A549 (cell line): Measurements from ENCODE around the gene RORB. TPM values are rescaled to one million over a fixed set of nuclear protein-coding genes. Genes with fewer than 3 reads are reported as not detected.

Experiments
- ATAC-seq, 2 experiments: fragments of 200-7000 bp in 1 of 2; fragments of >200 bp in 1 of 2; cut with Nextera tagmentation in 1 of 2; cut with Tn5 transposase in 1 of 2; 3 replicates each; pipeline versions ENCODE4 v1.8.0 to v1.9.1; 2018 to 2020; ENCODE audit warnings: mild to moderate bottlenecking in 1 of 2, moderate library complexity in 1 of 2
- CTCF ChIA-PET: fragments of 300-600 bp; sonication (Branson Sonifier 250); formaldehyde crosslinking; extraction: SDS; loops from one replicate; lab custom pipeline; 2021; ENCODE audit warnings: antibody characterized with exemption, inconsistent platforms; lab: Yijun Ruan, JAX
- POLR2A ChIA-PET: fragments of 350-600 bp; formaldehyde crosslinking; extraction: SDS; loops from one replicate; lab custom pipeline; 2021; ENCODE audit warnings: antibody characterized with exemption, inconsistent platforms; lab: Yijun Ruan, JAX
- DNase-seq, 2 experiments: peaks; one replicate each; pipeline versions ENCODE4 v3.0.0 to v3.0.0-alpha.2; 2011 to 2016; ENCODE audit warnings: low read depth in 1 of 2, low spot score in 1 of 2
- FAIRE-seq: peaks from 2 replicates; lab custom pipeline; 2011; peaks lifted over from hg19 to GRCh38; lab: Jason Lieb, UNC
- H3K27ac ChIP-seq, 2 experiments: fragments of >200 bp; sonication (Bioruptor Twin); formaldehyde crosslinking; 3 replicates each; pipeline ENCODE4 v1.5.1; 2016 to 2017
- H3K4me1 ChIP-seq: fragments of >200 bp; sonication (Bioruptor Twin); formaldehyde crosslinking; 3 replicates; pipeline ENCODE4 v1.6.1; 2016
- H3K4me2 ChIP-seq: fragments of >200 bp; sonication (Bioruptor Twin); formaldehyde crosslinking; 3 replicates; pipeline ENCODE4 v1.6.1; 2016
- H3K4me3 ChIP-seq: fragments of >200 bp; sonication (Bioruptor Twin); formaldehyde crosslinking; 3 replicates; pipeline ENCODE4 v1.5.1; 2016
- H3K9me3 ChIP-seq: fragments of >200 bp; sonication (Bioruptor Twin); formaldehyde crosslinking; 3 replicates; pipeline ENCODE4 v1.6.1; 2016
- BCL3 ChIP-seq: fragments of >200 bp; sonication (Bioruptor Twin); formaldehyde crosslinking; IDR thresholded peaks from 3 replicates; pipeline ENCODE4 v1.6.1; 2016
- CBX2 ChIP-seq: fragments of 200-600 bp; sonication (generic); IDR thresholded peaks from 2 replicates; pipeline ENCODE4 v1.6.1; 2016; ENCODE audit warnings: low read depth, mild to moderate bottlenecking, borderline replicate concordance
- CBX8 ChIP-seq: fragments of 200-600 bp; sonication (generic); IDR thresholded peaks from 2 replicates; pipeline ENCODE4 v1.6.1; 2016
- CHD2 ChIP-seq: fragments of 150-350 bp; IDR thresholded peaks from 2 replicates; pipeline ENCODE4 v1.6.1; 2014; ENCODE audit warnings: low read length; ENCODE audit not compliant: partially characterized antibody
- CHD4 ChIP-seq: fragments of 200-600 bp; sonication (generic); IDR thresholded peaks from 2 replicates; pipeline ENCODE4 v1.6.1; 2016; ENCODE audit warnings: antibody characterized with exemption, mild to moderate bottlenecking, borderline replicate concordance
- EHMT2 ChIP-seq: fragments of 200-600 bp; sonication (generic); IDR thresholded peaks from 2 replicates; pipeline ENCODE4 v1.6.1; 2016; ENCODE audit warnings: antibody characterized with exemption, low read depth, mild to moderate bottlenecking, moderate library complexity
- ELK1 ChIP-seq: fragments of 150-350 bp; IDR thresholded peaks from 2 replicates; pipeline ENCODE4 v1.6.1; 2014; ENCODE audit warnings: low read depth, mild to moderate bottlenecking, low read length
- ESRRA ChIP-seq: fragments of 150-350 bp; IDR thresholded peaks from 2 replicates; pipeline ENCODE4 v1.6.1; 2014; ENCODE audit warnings: mild to moderate bottlenecking, low read length, borderline replicate concordance
- FOSB ChIP-seq: fragments of 250-450 bp; sonication (Bioruptor Pico); IDR thresholded peaks from 2 replicates; pipeline ENCODE4 v1.5.0; 2020; ENCODE audit warnings: mild to moderate bottlenecking, moderate library complexity
- HDAC2 ChIP-seq: fragments of 200-600 bp; sonication (generic); IDR thresholded peaks from 2 replicates; pipeline ENCODE4 v1.6.1; 2016
- HEYL ChIP-seq: fragments of 250-450 bp; sonication (Bioruptor Pico); IDR thresholded peaks from 2 replicates; pipeline ENCODE4 v1.8.0; 2021; ENCODE audit warnings: mild to moderate bottlenecking, moderate library complexity
- JUN ChIP-seq, 2 experiments: fragments of >200 bp; sonication (Bioruptor Twin); formaldehyde crosslinking; IDR thresholded peaks; 2 replicates in 1 of 2; 3 replicates in 1 of 2; pipeline ENCODE4 v1.6.1; 2016 to 2017
- MAFK ChIP-seq: fragments of 450-650 bp; IDR thresholded peaks from 2 replicates; pipeline ENCODE4 v1.6.1; 2014; ENCODE audit not compliant: partially characterized antibody
- MAZ ChIP-seq: fragments of 150-350 bp; IDR thresholded peaks from 2 replicates; pipeline ENCODE4 v1.6.1; 2014; ENCODE audit warnings: antibody characterized with exemption, low read depth, low read length, borderline replicate concordance
- MYC ChIP-seq: IDR thresholded peaks from 2 replicates; pipeline ENCODE4 v1.6.1; 2012; ENCODE audit warnings: mild to moderate bottlenecking, inconsistent platforms, low read length, improper control_type of control experiment, borderline replicate concordance
- PHF8 ChIP-seq: fragments of 200-600 bp; sonication (generic); IDR thresholded peaks from 2 replicates; pipeline ENCODE4 v1.6.1; 2016; ENCODE audit warnings: low read depth, mild to moderate bottlenecking, antibody characterized with exemption, moderate library complexity, borderline replicate concordance
- RAD21 ChIP-seq, 2 experiments: fragments of >200 bp in 1 of 2; sonication (Bioruptor Twin) in 1 of 2; formaldehyde crosslinking in 1 of 2; IDR thresholded peaks in 1 of 2; conservative IDR thresholded peaks in 1 of 2; 2 replicates in 1 of 2; 3 replicates in 1 of 2; pipeline ENCODE4 v1.6.1; 2012 to 2018; ENCODE audit warnings: inconsistent platforms in 1 of 2
- RARB ChIP-seq: fragments of 250-450 bp; sonication (Bioruptor Pico); IDR thresholded peaks from 2 replicates; pipeline ENCODE4 v1.8.0; 2021; ENCODE audit warnings: mild to moderate bottlenecking, moderate library complexity
- RFX5 ChIP-seq: fragments of 450-650 bp; IDR thresholded peaks from 2 replicates; pipeline ENCODE4 v1.7.1; 2014; ENCODE audit warnings: antibody characterized with exemption, mild to moderate bottlenecking, moderate library complexity
- SREBF2 ChIP-seq: fragments of 450-650 bp; IDR thresholded peaks from 2 replicates; pipeline ENCODE4 v1.6.1; 2014; ENCODE audit warnings: mild to moderate bottlenecking, moderate library complexity
- TFCP2L1 ChIP-seq: fragments of 250-450 bp; sonication (Bioruptor Pico); IDR thresholded peaks from 2 replicates; pipeline ENCODE4 v1.5.0; 2021; ENCODE audit warnings: mild to moderate bottlenecking
- ZC3H11A ChIP-seq: fragments of 450-650 bp; IDR thresholded peaks from 2 replicates; pipeline ENCODE4 v1.6.1; 2014; ENCODE audit warnings: antibody characterized with exemption, mild to moderate bottlenecking
- ZFP36 ChIP-seq: fragments of 450-650 bp; IDR thresholded peaks from 2 replicates; pipeline ENCODE4 v1.6.1; 2014; ENCODE audit warnings: borderline replicate concordance; ENCODE audit not compliant: partially characterized antibody
- WGBS: methylation state at CpG from one replicate; pipeline ENCODE4 v1.1.6; 2017; ENCODE audit errors: missing lambda C conversion rate; 5-methylcytosine and 5-hydroxymethylcytosine counted together
- polyA plus RNA-seq, 4 experiments: library from polyadenylated mRNA; depleted of rRNA in 3 of 4; stranded (reverse); fragments of >200 nt; fragmentation: RNase III in 1 of 4; extraction: RNeasy Plus Mini Kit Qiagen cat#74134 plus additional on column Dnase treatment in 1 of 4; gene quantifications; 2 replicates in 3 of 4; 3 replicates in 1 of 4; pipeline ENCODE4 v1.2.3, GENCODE V29; 2011 to 2017
- TF ChIP-seq, protein P1 (sequence below): IDR thresholded peaks from 2 replicates; pipeline ENCODE4 v1.6.1; 2012; ENCODE audit warnings: low read depth, borderline replicate concordance
- TF ChIP-seq, protein P2 (sequence below): fragments of 250-450 bp; sonication (Bioruptor Pico); IDR thresholded peaks from 2 replicates; pipeline ENCODE4 v1.5.0; 2021; ENCODE audit warnings: mild to moderate bottlenecking, moderate library complexity, borderline replicate concordance
- TF ChIP-seq, protein P3 (sequence below): fragments of >200 bp; sonication (Bioruptor Twin); formaldehyde crosslinking; IDR thresholded peaks from 2 replicates; pipeline ENCODE4 v1.6.1; 2016

Gene RORB
- polyA plus RNA-seq, 2 of the 4 experiments (the other 2 are of a cell fraction) = not detected

- no peak for TF ChIP-seq ELK1
Measured at GRCh38 chr9:74630228-74630627, 133.1 kb downstream of the RORB start (continued).

GRCh38 chr9:74639112-74639511, 142.0 kb downstream of the RORB start:
- no peak for FAIRE-seq
- H3K9me3 ChIP-seq = no peaks in the 10 kb centered on the region
- no peak for DNase-seq
- no peak for ATAC-seq
- no peak overlapping the region for H3K4me2 ChIP-seq
- no peak overlapping the region for H3K27ac ChIP-seq
- CTCF ChIA-PET = interaction anchor here (0.7 to 1.2 kb wide), 2 partner anchors 62 to 82 kb away, joined by 4 to 5 read pairs; no protein-coding TSS in a partner anchor
- H3K4me1 ChIP-seq = no peaks in the 10 kb centered on the region
- POLR2A ChIA-PET = no interaction called here
- 15% methylated on average over 1 of the region's 1 CpG for WGBS
- no peak for TF ChIP-seq RAD21 (conservative IDR thresholded peaks at IDR 0.05 in 1 of 2, IDR thresholded peaks at IDR 0.05 in 1 of 2)
- no peak for TF ChIP-seq MYC
- TF ChIP-seq, protein P1, sequence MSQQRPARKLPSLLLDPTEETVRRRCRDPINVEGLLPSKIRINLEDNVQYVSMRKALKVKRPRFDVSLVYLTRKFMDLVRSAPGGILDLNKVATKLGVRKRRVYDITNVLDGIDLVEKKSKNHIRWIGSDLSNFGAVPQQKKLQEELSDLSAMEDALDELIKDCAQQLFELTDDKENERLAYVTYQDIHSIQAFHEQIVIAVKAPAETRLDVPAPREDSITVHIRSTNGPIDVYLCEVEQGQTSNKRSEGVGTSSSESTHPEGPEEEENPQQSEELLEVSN = no peak
- no peak for TF ChIP-seq RARB
- no peak for TF ChIP-seq ELK1
- no peak for TF ChIP-seq PHF8
- TF ChIP-seq, protein P2, sequence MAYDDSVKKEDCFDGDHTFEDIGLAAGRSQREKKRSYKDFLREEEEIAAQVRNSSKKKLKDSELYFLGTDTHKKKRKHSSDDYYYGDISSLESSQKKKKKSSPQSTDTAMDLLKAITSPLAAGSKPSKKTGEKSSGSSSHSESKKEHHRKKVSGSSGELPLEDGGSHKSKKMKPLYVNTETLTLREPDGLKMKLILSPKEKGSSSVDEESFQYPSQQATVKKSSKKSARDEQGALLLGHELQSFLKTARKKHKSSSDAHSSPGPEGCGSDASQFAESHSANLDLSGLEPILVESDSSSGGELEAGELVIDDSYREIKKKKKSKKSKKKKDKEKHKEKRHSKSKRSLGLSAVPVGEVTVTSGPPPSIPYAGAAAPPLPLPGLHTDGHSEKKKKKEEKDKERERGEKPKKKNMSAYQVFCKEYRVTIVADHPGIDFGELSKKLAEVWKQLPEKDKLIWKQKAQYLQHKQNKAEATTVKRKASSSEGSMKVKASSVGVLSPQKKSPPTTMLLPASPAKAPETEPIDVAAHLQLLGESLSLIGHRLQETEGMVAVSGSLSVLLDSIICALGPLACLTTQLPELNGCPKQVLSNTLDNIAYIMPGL = no peak
- TF ChIP-seq CBX2 = no peak
- TF ChIP-seq MAFK = no peak
- no peak for TF ChIP-seq FOSB (CRISPR knock-in tag)
- TF ChIP-seq CHD2 = no peak
- no peak for TF ChIP-seq RFX5
- TF ChIP-seq ZFP36 = no peak
- TF ChIP-seq ZC3H11A = no peak
- no peak for TF ChIP-seq TFCP2L1 (CRISPR knock-in tag)
- TF ChIP-seq MAZ = no peak
- TF ChIP-seq CHD4 = no peak
- TF ChIP-seq CBX8 = no peak
- no peak for TF ChIP-seq ESRRA
- no peak overlapping the region for H3K4me3 ChIP-seq

DNA sequence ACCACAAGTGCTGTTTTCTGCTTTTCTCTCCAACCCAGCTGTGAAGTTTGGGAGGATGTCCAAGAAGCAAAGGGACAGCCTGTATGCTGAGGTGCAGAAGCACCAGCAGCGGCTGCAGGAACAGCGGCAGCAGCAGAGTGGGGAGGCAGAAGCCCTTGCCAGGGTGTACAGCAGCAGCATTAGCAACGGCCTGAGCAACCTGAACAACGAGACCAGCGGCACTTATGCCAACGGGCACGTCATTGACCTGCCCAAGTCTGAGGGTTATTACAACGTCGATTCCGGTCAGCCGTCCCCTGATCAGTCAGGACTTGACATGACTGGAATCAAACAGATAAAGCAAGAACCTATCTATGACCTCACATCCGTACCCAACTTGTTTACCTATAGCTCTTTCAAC, 145.2 kb downstream of the RORB start:
- no peak for FAIRE-seq
- TF ChIP-seq MYC (no peak), BCL3 (no peak), CBX8 (no peak), EHMT2 (no peak), FOSB (CRISPR knock-in tag) (no peak), RFX5 (no peak), HEYL (CRISPR knock-in tag) (no peak), RARB (no peak), HDAC2 (no peak), CHD4 (no peak), SREBF2 (no peak), JUN (IDR thresholded peaks at IDR 0.05) (no peak)
- TF ChIP-seq, protein P3, sequence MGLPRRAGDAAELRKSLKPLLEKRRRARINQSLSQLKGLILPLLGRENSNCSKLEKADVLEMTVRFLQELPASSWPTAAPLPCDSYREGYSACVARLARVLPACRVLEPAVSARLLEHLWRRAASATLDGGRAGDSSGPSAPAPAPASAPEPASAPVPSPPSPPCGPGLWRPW = no peak
- TF ChIP-seq, protein P1 = no peak
- TF ChIP-seq, protein P2 = no peak

More for the DNA sequence above, 145.2 kb downstream of the RORB start:
- ChIA-PET POLR2A (no interaction called here), CTCF (interaction anchor here (0.6 to 2.2 kb wide), 4 partner anchors 10 to 1444 kb away, joined by 3 to 7 read pairs (median 4); no protein-coding TSS in a partner anchor)
- DNase-seq (no peak), ATAC-seq (no peak)
- H3K4me2 ChIP-seq = no peak overlapping the region
- WGBS = 55% methylated on average over 12 of the region's 12 CpGs
- no peak overlapping the region for H3K27ac ChIP-seq
- no peak overlapping the region for H3K4me3 ChIP-seq
- H3K9me3 ChIP-seq = no peaks in the 10 kb centered on the region
- no peaks in the 10 kb centered on the region for H3K4me1 ChIP-seq
